KMS-11 (cell line): ENCODE results near the gene PACS1.
A peak's percentile ranks its signal among the peaks of the same experiment; 100 is the strongest.

Experiments used
- H2AFZ ChIP-seq: fragments of 200-600 bp; sonication (generic); 2 replicates; pipeline ENCODE4 v1.6.1; 2016; ENCODE audit warnings: antibody characterized with exemption, mixed run types, low read depth
- H3K27ac ChIP-seq: fragments of 200-600 bp; sonication (generic); 2 replicates; pipeline ENCODE4 v1.6.1; 2016; ENCODE audit warnings: mild to moderate bottlenecking, mixed run types
- H3K27me3 ChIP-seq: fragments of 200-600 bp; sonication (generic); 2 replicates; pipeline ENCODE4 v1.6.1; 2017; ENCODE audit warnings: mild to moderate bottlenecking, low read depth, mixed run types, moderate library complexity; ENCODE audit not compliant: insufficient read depth
- H3K36me3 ChIP-seq: fragments of 200-600 bp; sonication (generic); 2 replicates; pipeline ENCODE4 v1.6.1; 2017; ENCODE audit warnings: mild to moderate bottlenecking, mixed run types; ENCODE audit not compliant: insufficient read depth
- H3K4me1 ChIP-seq: fragments of 200-600 bp; sonication (generic); 2 replicates; pipeline ENCODE4 v1.6.1; 2016; ENCODE audit warnings: mild to moderate bottlenecking, low read depth, mixed run types; ENCODE audit not compliant: poor library complexity, severe bottlenecking
- H3K4me2 ChIP-seq: fragments of 200-600 bp; sonication (generic); 2 replicates; pipeline ENCODE4 v1.7.0; 2016; ENCODE audit warnings: mild to moderate bottlenecking, mixed run types
- H3K4me3 ChIP-seq: fragments of 200-600 bp; sonication (generic); IDR thresholded peaks from 2 replicates; pipeline ENCODE4 v1.6.1; 2017; ENCODE audit warnings: low read depth, low read length, mixed read lengths; ENCODE audit not compliant: insufficient read depth
- H3K79me2 ChIP-seq: fragments of 200-600 bp; sonication (generic); 2 replicates; pipeline ENCODE4 v1.6.1; 2016; ENCODE audit warnings: low read depth, mixed run types; ENCODE audit not compliant: insufficient read depth
- H3K9ac ChIP-seq: fragments of 200-600 bp; sonication (generic); 2 replicates; pipeline ENCODE4 v1.6.1; 2016; ENCODE audit warnings: mild to moderate bottlenecking, mixed run types
- H4K20me1 ChIP-seq: fragments of 200-600 bp; sonication (generic); 2 replicates; pipeline ENCODE4 v1.6.1; 2016; ENCODE audit warnings: mild to moderate bottlenecking, mixed run types; ENCODE audit not compliant: insufficient read depth
- TF ChIP-seq, protein P1 (sequence below): fragments of 200-600 bp; sonication (generic); conservative IDR thresholded peaks from 2 replicates; pipeline ENCODE4 v1.6.1; 2017; ENCODE audit warnings: low read depth, mild to moderate bottlenecking, antibody characterized with exemption, low read length, moderate library complexity, mixed read lengths

PACS1 gene

DNA sequence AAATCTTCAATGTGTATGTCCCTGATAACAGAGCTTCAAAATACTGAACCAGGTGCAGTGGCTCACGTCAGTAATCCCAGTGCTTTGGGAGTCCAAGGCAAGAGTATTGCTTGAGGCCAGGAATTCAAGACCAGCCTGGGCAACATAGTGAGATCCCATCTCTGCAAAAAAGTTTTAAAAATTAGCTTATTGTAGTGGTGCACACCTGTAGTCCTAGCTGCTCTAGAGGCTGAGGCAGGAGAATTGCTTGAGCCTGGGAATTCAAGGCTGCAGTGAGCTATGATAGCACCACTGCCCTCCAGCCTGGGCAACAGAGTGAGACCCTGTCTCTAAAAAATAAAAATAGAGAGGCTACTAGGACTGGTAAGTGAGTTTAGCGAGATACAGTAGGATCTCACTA, 84.0 kb downstream of the PACS1 start:
- H3K36me3 ChIP-seq: no peaks in the 10 kb centered on the region; the same call in 1 of the 2 replicates
- H3K4me3 ChIP-seq: no peak overlapping the region
- no peak overlapping the region for H3K27ac ChIP-seq
- no peak overlapping the region for H3K4me2 ChIP-seq
- H3K27me3 ChIP-seq: no peaks in the 10 kb centered on the region
- no peak overlapping the region for H3K9ac ChIP-seq
- H4K20me1 ChIP-seq: no peaks in the 10 kb centered on the region
- TF ChIP-seq, protein P1, sequence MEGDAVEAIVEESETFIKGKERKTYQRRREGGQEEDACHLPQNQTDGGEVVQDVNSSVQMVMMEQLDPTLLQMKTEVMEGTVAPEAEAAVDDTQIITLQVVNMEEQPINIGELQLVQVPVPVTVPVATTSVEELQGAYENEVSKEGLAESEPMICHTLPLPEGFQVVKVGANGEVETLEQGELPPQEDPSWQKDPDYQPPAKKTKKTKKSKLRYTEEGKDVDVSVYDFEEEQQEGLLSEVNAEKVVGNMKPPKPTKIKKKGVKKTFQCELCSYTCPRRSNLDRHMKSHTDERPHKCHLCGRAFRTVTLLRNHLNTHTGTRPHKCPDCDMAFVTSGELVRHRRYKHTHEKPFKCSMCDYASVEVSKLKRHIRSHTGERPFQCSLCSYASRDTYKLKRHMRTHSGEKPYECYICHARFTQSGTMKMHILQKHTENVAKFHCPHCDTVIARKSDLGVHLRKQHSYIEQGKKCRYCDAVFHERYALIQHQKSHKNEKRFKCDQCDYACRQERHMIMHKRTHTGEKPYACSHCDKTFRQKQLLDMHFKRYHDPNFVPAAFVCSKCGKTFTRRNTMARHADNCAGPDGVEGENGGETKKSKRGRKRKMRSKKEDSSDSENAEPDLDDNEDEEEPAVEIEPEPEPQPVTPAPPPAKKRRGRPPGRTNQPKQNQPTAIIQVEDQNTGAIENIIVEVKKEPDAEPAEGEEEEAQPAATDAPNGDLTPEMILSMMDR: no peak
- H3K4me1 ChIP-seq: peaks cover 74% of the 10 kb centered on the region
- H2AFZ ChIP-seq: no peak overlapping the region
- no peaks in the 10 kb centered on the region for H3K79me2 ChIP-seq

DNA sequence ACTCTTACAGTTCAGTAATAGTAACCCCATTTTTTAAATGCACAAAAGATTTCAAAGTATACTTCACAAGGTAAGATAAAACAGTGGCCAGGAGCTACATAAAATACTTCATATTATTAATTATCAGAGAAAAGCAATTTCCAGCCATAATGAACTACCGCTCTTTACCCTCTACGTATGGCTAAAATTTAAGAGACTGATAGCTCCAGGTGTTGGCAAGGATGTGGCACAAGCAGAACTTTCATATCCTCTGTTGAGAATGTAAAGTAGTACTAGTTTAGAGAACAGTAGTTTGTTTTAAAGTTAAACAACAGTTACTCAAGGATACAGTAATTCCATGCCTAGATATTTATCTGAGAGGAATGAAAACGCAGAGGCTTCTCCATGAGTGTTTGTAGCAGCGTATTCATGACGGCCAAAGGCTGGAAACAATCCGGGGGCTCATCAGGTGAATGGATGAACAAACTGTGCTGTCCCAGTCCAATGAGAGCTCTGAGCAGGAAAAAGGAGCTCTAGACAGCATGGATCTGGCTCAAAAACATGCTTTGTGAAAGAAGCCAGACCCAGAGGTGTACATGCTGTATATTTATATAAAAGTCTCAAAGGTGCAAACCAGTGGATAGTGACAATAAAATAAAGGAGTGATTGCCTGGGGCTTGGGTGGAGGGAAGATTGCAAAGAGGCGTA, 85.5 kb downstream of the PACS1 start:
- Histone ChIP-seq H3K27ac (no peak overlapping the region), H3K79me2 (no peaks in the 10 kb centered on the region), H4K20me1 (no peaks in the 10 kb centered on the region), H3K9ac (no peak overlapping the region), H2AFZ (no peak overlapping the region), H3K4me1 (peaks cover 74% of the 10 kb centered on the region), H3K36me3 (no peaks in the 10 kb centered on the region; the same call in 1 of the 2 replicates), H3K27me3 (no peaks in the 10 kb centered on the region), H3K4me3 (no peak overlapping the region), H3K4me2 (no peak overlapping the region)
- TF ChIP-seq, protein P1: no peak

DNA sequence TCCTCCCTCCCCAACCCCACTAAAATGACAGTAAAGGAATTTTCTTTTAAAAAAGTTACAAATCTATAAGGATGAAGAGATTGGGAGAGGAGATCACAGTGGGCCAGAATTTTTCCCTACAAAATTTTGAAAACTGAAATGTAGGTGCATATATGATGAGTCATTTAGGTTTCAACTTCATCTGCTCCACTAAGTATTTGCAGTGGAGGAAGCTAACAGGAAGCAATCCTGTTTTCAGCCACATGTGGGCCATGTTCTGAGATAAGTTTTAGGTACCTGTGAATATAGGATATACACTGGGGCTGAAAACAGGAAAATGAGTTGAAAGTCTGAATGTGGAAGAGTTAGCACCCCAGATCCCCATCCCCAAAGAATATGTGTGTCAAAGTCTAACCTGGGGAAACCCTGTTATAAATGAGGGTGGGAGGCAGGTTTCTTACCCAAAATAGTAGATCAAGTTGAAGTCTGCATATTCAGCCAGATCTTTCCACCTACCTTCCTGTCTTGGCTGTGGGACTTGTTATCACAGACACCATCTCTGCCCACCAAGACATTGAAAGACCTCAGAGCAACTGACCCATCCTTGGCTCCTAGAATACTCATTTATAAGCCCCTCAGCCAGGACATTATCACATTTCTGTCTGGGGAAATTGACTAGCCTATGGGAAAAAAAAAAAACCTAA, 87.3 kb downstream of the PACS1 start:
- no peaks in the 10 kb centered on the region for H4K20me1 ChIP-seq
- H3K36me3 ChIP-seq: no peaks in the 10 kb centered on the region; the same call in 1 of the 2 replicates
- H3K9ac ChIP-seq: no peak overlapping the region; the same call in 1 of the 2 replicates
- H3K79me2 ChIP-seq: peaks cover 3% of the 10 kb centered on the region; the same call in 1 of the 2 replicates
- H3K27me3 ChIP-seq: no peaks in the 10 kb centered on the region
- peak overlapping the region; percentile 61 for H3K27ac ChIP-seq
- no peak overlapping the region for H2AFZ ChIP-seq
- TF ChIP-seq, protein P1: no peak
- H3K4me1 ChIP-seq: peaks cover 80% of the 10 kb centered on the region
- H3K4me3 ChIP-seq: no peak overlapping the region
- peak overlapping the region; percentile 54 for H3K4me2 ChIP-seq

DNA sequence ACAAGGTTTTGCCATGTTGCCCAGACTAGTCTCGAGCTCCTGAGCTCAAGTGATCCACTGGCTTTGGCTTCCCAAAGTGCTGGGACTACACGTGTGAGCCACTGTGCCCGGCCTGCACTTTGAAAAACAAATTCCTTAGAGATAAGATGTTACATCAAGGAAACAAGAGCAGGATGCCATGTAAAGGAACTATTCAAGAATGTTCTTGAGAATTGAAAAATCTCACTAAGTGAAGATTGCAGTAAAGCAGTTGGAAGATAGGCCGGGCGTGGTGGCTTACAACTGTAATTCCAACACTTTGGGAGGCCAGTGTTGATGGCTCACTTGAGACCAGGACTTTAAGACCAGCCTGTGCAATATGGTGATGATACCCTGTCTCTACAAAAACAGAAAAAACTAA, 88.1 kb downstream of the PACS1 start:
- H4K20me1 ChIP-seq: no peaks in the 10 kb centered on the region
- TF ChIP-seq, protein P1: no peak
- no peak overlapping the region for H2AFZ ChIP-seq
- H3K4me2 ChIP-seq: no peak overlapping the region; the same call in 1 of the 2 replicates
- no peaks in the 10 kb centered on the region for H3K36me3 ChIP-seq
- no peak overlapping the region for H3K4me3 ChIP-seq
- peaks cover 8% of the 10 kb centered on the region; the same call in 1 of the 2 replicates for H3K79me2 ChIP-seq
- H3K27me3 ChIP-seq: no peaks in the 10 kb centered on the region
- no peak overlapping the region for H3K9ac ChIP-seq
- H3K4me1 ChIP-seq: peaks cover 87% of the 10 kb centered on the region
- no peak overlapping the region; the same call in 1 of the 2 replicates for H3K27ac ChIP-seq
